Fibroblast of skin of back (primary cell): ENCODE measurements around the gene CST8.

Experiments
- DNase-seq: peaks from one replicate; pipeline ENCODE4 v3.0.0-alpha.2; 2013

CST8 gene

GRCh38 chr20:23476015-23476754 lies 14.7 kb upstream of the CST8 start:
- DNase-seq, result no peak

- no peak for DNase-seq
These were observed 13.7 kb upstream of the CST8 start for GRCh38 chr20:23477223-23477622.

GRCh38 chr20:23479043-23479442 lies 11.9 kb upstream of the CST8 start:
- DNase-seq, result no peak

- DNase-seq, result no peak
These were observed 8.8 kb upstream of the CST8 start for GRCh38 chr20:23482138-23482537.

- DNase-seq, result no peak
These were observed 6.8 kb upstream of the CST8 start for GRCh38 chr20:23484081-23484480.

- DNase-seq, result no peak
These were observed 2.4 kb upstream of the CST8 start for GRCh38 chr20:23488470-23488869.

- no peak for DNase-seq
These were observed 1.9 kb upstream of the CST8 start for GRCh38 chr20:23488996-23489395.

GRCh38 chr20:23492292-23492691 lies 1.4 kb downstream of the CST8 start:
- DNase-seq, result no peak

GRCh38 chr20:23493172-23493772 lies 2.4 kb downstream of the CST8 start:
- DNase-seq, result no peak

GRCh38 chr20:23497536-23497935 lies 6.6 kb downstream of the CST8 start:
- no peak for DNase-seq

- no peak for DNase-seq
These were observed 11.0 kb downstream of the CST8 start for GRCh38 chr20:23501926-23502325.

GRCh38 chr20:23503649-23504048 lies 12.7 kb downstream of the CST8 start:
- no peak for DNase-seq

- DNase-seq, result no peak
These were observed 16.4 kb downstream of the CST8 start for GRCh38 chr20:23507346-23507745.

GRCh38 chr20:23508449-23509229 lies 17.7 kb downstream of the CST8 start:
- no peak for DNase-seq

- no peak for DNase-seq
These were observed 18.5 kb downstream of the CST8 start for GRCh38 chr20:23509247-23509913.

- DNase-seq, result no peak
These were observed 19.2 kb downstream of the CST8 start for GRCh38 chr20:23510000-23510590.

- no peak for DNase-seq
These were observed 22.2 kb downstream of the CST8 start for GRCh38 chr20:23513164-23513563.

GRCh38 chr20:23514848-23515247 lies 23.9 kb downstream of the CST8 start:
- DNase-seq, result no peak

- no peak for DNase-seq
These were observed 24.5 kb downstream of the CST8 start for GRCh38 chr20:23515250-23515939.

GRCh38 chr20:23517719-23518118 lies 26.8 kb downstream of the CST8 start:
- DNase-seq, result no peak

- DNase-seq, result no peak
These were observed 28.6 kb downstream of the CST8 start for GRCh38 chr20:23519556-23519955.

GRCh38 chr20:23520185-23520584 lies 29.3 kb downstream of the CST8 start:
- no peak for DNase-seq
